ENCODE results near the gene CTNNBIP1.
"Not testable (repeated sequence)": the region's sequence is repeated elsewhere in the genome, so short reads cannot be mapped to it uniquely, and the experiment has no call there.

DNA sequence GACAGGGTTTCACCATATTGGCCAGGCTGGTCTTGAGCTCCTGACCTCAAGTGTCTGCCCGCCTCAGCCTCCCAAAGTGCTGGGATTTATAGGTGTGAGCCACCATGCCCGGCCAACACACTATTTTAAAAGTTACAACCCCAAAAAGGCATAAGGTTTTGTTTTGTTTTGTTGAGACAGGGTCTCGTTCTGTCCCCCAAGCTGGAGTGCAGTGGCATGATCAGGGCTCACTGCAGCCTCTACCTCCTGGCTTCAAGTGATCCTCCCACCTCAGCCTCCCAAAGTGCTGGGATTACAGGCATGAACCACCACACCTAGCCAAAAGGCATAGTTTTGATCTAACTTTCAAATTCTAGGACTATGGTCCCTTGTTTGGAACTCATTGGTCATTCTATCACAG is 7.4 kb upstream of the CTNNBIP1 start:
- TF ChIP-seq EZH2 (IDR thresholded peaks at IDR 0.05; ENCODE audit: borderline replicate concordance, insufficient read depth, low read depth, low read length, poor library complexity, severe bottlenecking): not testable (repeated sequence)
- TF ChIP-seq, protein P1, sequence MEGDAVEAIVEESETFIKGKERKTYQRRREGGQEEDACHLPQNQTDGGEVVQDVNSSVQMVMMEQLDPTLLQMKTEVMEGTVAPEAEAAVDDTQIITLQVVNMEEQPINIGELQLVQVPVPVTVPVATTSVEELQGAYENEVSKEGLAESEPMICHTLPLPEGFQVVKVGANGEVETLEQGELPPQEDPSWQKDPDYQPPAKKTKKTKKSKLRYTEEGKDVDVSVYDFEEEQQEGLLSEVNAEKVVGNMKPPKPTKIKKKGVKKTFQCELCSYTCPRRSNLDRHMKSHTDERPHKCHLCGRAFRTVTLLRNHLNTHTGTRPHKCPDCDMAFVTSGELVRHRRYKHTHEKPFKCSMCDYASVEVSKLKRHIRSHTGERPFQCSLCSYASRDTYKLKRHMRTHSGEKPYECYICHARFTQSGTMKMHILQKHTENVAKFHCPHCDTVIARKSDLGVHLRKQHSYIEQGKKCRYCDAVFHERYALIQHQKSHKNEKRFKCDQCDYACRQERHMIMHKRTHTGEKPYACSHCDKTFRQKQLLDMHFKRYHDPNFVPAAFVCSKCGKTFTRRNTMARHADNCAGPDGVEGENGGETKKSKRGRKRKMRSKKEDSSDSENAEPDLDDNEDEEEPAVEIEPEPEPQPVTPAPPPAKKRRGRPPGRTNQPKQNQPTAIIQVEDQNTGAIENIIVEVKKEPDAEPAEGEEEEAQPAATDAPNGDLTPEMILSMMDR (IDR thresholded peaks at IDR 0.05): not testable (repeated sequence)
